Mesendoderm (in vitro differentiated cells): ENCODE results near the gene SLC28A2.
"Not testable (repeated sequence)": the region's sequence is repeated elsewhere in the genome, so short reads cannot be mapped to it uniquely, and the experiment has no call there.

Experiments used
- DNase-seq: peaks from one replicate; pipeline ENCODE4 v3.0.0; 2013
- H2AK5ac ChIP-seq: 2 replicates; pipeline ENCODE4 v1.6.1; 2013; ENCODE audit warnings: low read length, inconsistent platforms
- H2BK120ac ChIP-seq: 2 replicates; pipeline ENCODE4 v1.6.1; 2013; ENCODE audit warnings: low read depth, mild to moderate bottlenecking, low read length, moderate library complexity, mixed read lengths
- H2BK15ac ChIP-seq: replicated peaks from 2 replicates; pipeline ENCODE4 v1.6.1; 2013; ENCODE audit warnings: low read depth, mild to moderate bottlenecking, moderate library complexity
- H2BK5ac ChIP-seq: 2 replicates; pipeline ENCODE4 v1.6.1; 2013; ENCODE audit warnings: low read length, inconsistent platforms
- H3K18ac ChIP-seq: 2 replicates; pipeline ENCODE4 v1.6.1; 2013; ENCODE audit warnings: mild to moderate bottlenecking, low read length, mixed read lengths
- H3K23ac ChIP-seq: one replicate; pipeline ENCODE4 v1.6.1; 2013; ENCODE audit warnings: low read length
- H3K27ac ChIP-seq: 2 replicates; pipeline ENCODE4 v1.5.1; 2013; ENCODE audit warnings: low read depth, mild to moderate bottlenecking, inconsistent platforms, low read length, moderate library complexity
- H3K27me3 ChIP-seq: 2 replicates; pipeline ENCODE4 v1.6.1; 2013; ENCODE audit warnings: low read length, control low read depth, mild to moderate bottlenecking, inconsistent platforms; ENCODE audit not compliant: insufficient read depth, poor library complexity
- H3K36me3 ChIP-seq: 2 replicates; pipeline ENCODE4 v1.6.1; 2013; ENCODE audit warnings: low read length, inconsistent platforms; ENCODE audit not compliant: control insufficient read depth, insufficient read depth
- H3K4ac ChIP-seq: one replicate; pipeline ENCODE4 v1.6.1; 2013; ENCODE audit warnings: low read depth, mild to moderate bottlenecking, low read length, moderate library complexity
- H3K4me1 ChIP-seq: 2 replicates; pipeline ENCODE4 v1.6.1; 2013; ENCODE audit warnings: low read depth, low read length, inconsistent platforms; ENCODE audit not compliant: control insufficient read depth
- H3K4me2 ChIP-seq: 2 replicates; pipeline ENCODE4 v1.6.1; 2013; ENCODE audit warnings: low read length
- H3K4me3 ChIP-seq: 2 replicates; pipeline ENCODE4 v1.5.1; 2013; ENCODE audit warnings: mild to moderate bottlenecking, low read length
- H3K56ac ChIP-seq: one replicate; pipeline ENCODE4 v1.6.1; 2013; ENCODE audit warnings: low read length
- H3K79me1 ChIP-seq: 2 replicates; pipeline ENCODE4 v1.6.1; 2013; ENCODE audit warnings: low read length, inconsistent platforms
- H3K79me2 ChIP-seq: 2 replicates; pipeline ENCODE4 v1.6.1; 2013; ENCODE audit warnings: mild to moderate bottlenecking, low read length; ENCODE audit not compliant: control insufficient read depth, insufficient read depth
- H3K9ac ChIP-seq: 2 replicates; pipeline ENCODE4 v1.6.1; 2013; ENCODE audit warnings: low read length, inconsistent platforms
- H4K5ac ChIP-seq: one replicate; pipeline ENCODE4 v1.6.1; 2013; ENCODE audit warnings: low read length
- H4K8ac ChIP-seq: one replicate; pipeline ENCODE4 v1.6.1; 2013; ENCODE audit warnings: low read depth, mild to moderate bottlenecking, control low read depth, low read length, moderate library complexity
- WGBS: extraction: QIAGEN DNeasy Blood & Tissue Kit; methylation state at CpG from one replicate; pipeline ENCODE4 v1.1.7; 2013; ENCODE audit warnings: low lambda C conversion rate, missing lambda C conversion rate; ENCODE audit not compliant: insufficient coverage; ENCODE audit errors: extremely low coverage; 5-methylcytosine and 5-hydroxymethylcytosine counted together

SLC28A2 gene

DNA sequence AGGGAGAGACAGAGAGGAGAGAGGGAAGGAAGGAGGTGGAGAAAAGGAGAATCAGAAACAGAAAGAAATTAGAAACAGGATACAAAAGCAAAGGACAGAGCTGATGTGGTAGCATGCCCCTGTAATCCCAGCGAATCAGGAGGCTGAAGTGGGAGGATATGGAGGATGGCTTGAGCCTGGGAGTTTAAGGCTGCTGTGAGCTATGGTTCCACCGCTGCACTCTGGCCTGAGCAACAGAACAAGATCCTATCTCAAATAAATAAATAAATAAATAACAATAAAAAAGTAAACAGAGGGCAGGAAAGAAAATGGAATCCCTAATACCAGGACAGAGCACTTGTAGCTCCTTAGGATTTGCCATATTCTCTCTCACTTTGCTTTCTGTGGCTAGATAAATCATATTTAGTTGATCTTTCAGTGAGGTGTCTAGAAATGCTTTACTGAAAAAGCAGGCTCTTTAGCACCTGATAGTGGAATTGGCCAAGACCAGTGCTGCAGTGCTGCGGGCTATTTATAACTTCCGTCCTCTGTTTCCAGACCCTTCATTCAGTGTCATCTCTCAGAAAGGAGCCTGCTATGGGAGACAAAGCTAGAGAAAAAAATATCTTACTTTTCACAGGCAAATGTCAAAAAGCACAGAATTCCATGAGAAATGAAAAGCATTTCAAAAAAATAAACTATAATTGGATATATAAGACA lies 20.0 kb upstream of the SLC28A2 start:
- H3K4me2 ChIP-seq, result no peak overlapping the region
- no peak overlapping the region for H4K5ac ChIP-seq
- H3K9ac ChIP-seq, result no peak overlapping the region
- H3K4ac ChIP-seq, result no peak overlapping the region
- H3K23ac ChIP-seq, result no peak overlapping the region
- no peak overlapping the region for H2BK120ac ChIP-seq
- no peak overlapping the region for H4K8ac ChIP-seq
- no peaks in the 10 kb centered on the region for H3K79me1 ChIP-seq
- no peak overlapping the region for H2BK5ac ChIP-seq
- DNase-seq, result no peak
- no peak overlapping the region for H3K27ac ChIP-seq
- H3K27me3 ChIP-seq, result no peaks in the 10 kb centered on the region
- H3K36me3 ChIP-seq, result no peaks in the 10 kb centered on the region
- WGBS, result no CpG with 5 or more reads among the region's 4 CpGs
- H3K79me2 ChIP-seq, result no peaks in the 10 kb centered on the region
- no peak overlapping the region for H2AK5ac ChIP-seq
- H3K18ac ChIP-seq, result no peak overlapping the region
- H3K56ac ChIP-seq, result no peak overlapping the region
- no peak overlapping the region for H3K4me3 ChIP-seq
- H2BK15ac ChIP-seq, result no peak overlapping the region
- H3K4me1 ChIP-seq, result no peaks in the 10 kb centered on the region

DNA sequence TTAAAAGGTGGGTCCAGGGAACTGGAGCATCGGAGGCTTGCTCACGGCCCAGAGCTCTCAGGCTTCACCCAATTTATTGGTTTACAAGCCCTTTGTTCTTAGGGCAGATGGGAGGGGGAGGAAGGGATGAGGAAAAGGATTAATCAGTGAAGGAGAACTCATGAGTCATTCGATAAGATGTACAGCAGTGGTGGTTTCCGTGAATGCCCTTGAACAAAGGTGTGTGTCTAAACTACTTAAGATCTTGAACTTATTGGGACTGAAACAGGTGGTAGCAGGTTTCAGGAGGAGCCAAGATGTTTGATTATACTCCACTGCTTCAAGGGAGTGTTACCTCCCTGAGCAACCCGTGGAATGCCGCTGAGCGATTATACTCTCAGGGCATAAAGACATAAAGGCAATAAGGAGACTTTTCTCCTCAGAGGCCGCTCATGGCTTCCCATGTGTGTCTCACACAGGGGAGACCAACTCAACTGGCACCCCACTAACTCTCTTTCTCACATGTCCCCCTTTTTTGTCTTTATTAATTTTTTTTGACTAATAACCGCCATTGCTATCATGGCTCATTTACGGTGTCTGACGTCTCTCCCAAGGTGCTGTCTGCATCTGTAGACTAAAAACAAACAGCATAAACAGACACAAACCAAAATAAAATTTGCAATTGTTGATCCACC lies 17.3 kb upstream of the SLC28A2 start:
- Histone ChIP-seq H3K56ac (no peak overlapping the region), H4K5ac (no peak overlapping the region), H3K36me3 (no peaks in the 10 kb centered on the region), H3K79me1 (no peaks in the 10 kb centered on the region), H2AK5ac (no peak overlapping the region), H3K4ac (no peak overlapping the region), H3K27me3 (no peaks in the 10 kb centered on the region), H3K4me1 (no peaks in the 10 kb centered on the region), H3K9ac (no peak overlapping the region), H3K4me3 (no peak overlapping the region), H3K27ac (no peak overlapping the region), H3K18ac (no peak overlapping the region), H2BK15ac (no peak overlapping the region), H3K79me2 (no peaks in the 10 kb centered on the region), H2BK120ac (no peak overlapping the region), H3K23ac (no peak overlapping the region), H4K8ac (no peak overlapping the region), H2BK5ac (no peak overlapping the region), H3K4me2 (no peak overlapping the region)
- no CpG with 5 or more reads among the region's 11 CpGs for WGBS
- DNase-seq, result no peak

DNA sequence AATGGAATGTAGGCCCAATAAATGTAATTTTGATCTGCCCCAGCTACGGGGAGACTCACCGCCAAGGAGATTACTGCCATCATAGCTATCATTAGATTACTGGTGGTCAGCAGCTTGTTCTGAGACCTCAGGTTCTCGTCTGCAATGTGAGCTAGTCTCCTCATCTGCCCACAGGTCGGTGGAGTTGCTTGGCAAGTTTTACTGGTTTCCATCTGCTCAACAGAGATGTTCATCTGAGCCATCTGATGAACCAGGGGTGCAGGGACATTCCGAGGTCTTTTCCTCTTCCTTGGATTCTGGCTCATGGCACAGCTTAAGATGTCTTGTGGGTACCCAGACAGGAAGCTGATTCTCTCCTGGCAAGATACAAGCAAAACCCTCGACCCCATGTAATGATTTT lies 15.2 kb upstream of the SLC28A2 start:
- no CpG with 5 or more reads among the region's 6 CpGs for WGBS

DNA sequence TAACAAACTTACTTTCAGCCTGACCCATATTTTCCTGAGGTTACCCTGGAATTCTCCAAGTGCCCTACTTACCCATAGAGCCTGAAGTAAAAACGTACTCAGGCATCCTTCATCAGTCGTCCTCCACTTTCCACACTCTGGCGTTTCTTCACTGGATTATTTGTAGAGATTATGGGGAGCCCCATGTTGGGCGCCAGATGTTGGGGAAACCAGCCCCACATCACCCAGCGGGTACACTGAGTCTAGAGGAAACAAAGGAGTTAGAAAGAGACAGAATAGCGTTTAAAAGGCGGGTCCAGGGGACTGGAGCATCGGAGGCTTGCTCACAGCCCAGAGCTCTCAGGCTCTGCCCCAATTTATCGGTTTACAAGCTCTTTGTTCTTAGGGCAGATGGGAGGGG lies 9.7 kb upstream of the SLC28A2 start:
- Histone ChIP-seq H3K79me2 (no peaks in the 10 kb centered on the region), H3K27me3 (no peaks in the 10 kb centered on the region), H4K5ac (no peak overlapping the region), H2BK15ac (no peak overlapping the region), H3K4ac (no peak overlapping the region), H3K18ac (no peak overlapping the region), H3K36me3 (no peaks in the 10 kb centered on the region), H2BK5ac (no peak overlapping the region), H3K4me3 (no peak overlapping the region), H2BK120ac (no peak overlapping the region), H3K9ac (no peak overlapping the region), H3K23ac (no peak overlapping the region), H3K56ac (no peak overlapping the region), H4K8ac (no peak overlapping the region), H3K27ac (no peak overlapping the region), H2AK5ac (no peak overlapping the region), H3K4me2 (no peak overlapping the region), H3K4me1 (no peaks in the 10 kb centered on the region), H3K79me1 (no peaks in the 10 kb centered on the region)
- no CpG with 5 or more reads among the region's 9 CpGs for whole genome bisulfite sequencing
- peak; percentile 46 for DNase-seq

More for the DNA sequence above, 15.2 kb upstream of the SLC28A2 start:
- not testable (repeated sequence) for H3K36me3 ChIP-seq, H3K4me1 ChIP-seq, H3K27ac ChIP-seq, H3K9ac ChIP-seq, H2BK15ac ChIP-seq, H3K27me3 ChIP-seq, H3K56ac ChIP-seq, H2AK5ac ChIP-seq, H2BK120ac ChIP-seq, H3K18ac ChIP-seq, H3K4me2 ChIP-seq, H3K4ac ChIP-seq, H2BK5ac ChIP-seq, H3K79me2 ChIP-seq, H3K23ac ChIP-seq, H4K5ac ChIP-seq, H4K8ac ChIP-seq, H3K79me1 ChIP-seq, H3K4me3 ChIP-seq, DNase-seq

DNA sequence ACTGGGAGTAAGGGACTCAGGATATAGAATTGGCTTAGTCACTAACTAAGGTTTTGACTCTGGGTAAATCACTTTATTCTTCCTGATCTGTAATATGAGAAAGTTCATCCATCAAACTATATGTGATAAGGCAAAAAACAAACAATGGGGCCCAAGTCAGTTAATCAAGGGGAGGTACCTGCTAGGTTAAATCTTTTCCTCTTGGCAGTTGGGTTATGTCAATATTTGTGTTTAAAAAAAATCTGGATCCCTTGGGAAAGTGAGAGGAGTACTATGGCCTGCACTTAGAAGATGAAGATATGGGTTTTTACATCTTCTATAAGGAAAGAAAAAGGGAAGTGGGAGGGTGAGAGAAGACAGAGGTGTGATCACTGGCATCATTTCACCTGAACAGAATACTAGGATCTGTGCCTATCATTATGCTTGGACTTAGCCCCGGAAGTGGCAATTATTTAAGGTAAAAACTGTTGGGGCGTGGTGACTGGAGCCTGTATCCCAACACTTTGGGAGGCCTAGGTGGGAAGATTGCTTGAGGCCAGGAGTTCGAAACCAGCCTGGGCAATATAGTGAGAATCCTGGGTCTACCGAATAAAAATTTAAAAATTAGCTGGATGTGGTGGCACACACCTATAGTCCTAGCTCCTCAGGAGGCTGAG lies 2.8 kb upstream of the SLC28A2 start:
- no CpG with 5 or more reads among the region's 4 CpGs for WGBS

More for the DNA sequence above, 2.8 kb upstream of the SLC28A2 start:
- Histone ChIP-seq H3K4me3 (no peak overlapping the region), H3K18ac (no peak overlapping the region), H4K5ac (no peak overlapping the region), H2BK5ac (no peak overlapping the region), H3K4me2 (no peak overlapping the region), H3K79me1 (no peaks in the 10 kb centered on the region), H3K9ac (no peak overlapping the region), H3K4me1 (no peaks in the 10 kb centered on the region), H4K8ac (no peak overlapping the region), H3K4ac (no peak overlapping the region), H3K27ac (no peak overlapping the region), H2AK5ac (no peak overlapping the region), H3K56ac (no peak overlapping the region), H2BK15ac (no peak overlapping the region), H3K23ac (no peak overlapping the region), H2BK120ac (no peak overlapping the region), H3K36me3 (no peaks in the 10 kb centered on the region), H3K79me2 (no peaks in the 10 kb centered on the region), H3K27me3 (no peaks in the 10 kb centered on the region)
- no peak for DNase-seq
